ENCODE results near the gene SRSF8. TPM values are rescaled to one million over a fixed set of nuclear protein-coding genes. Genes with fewer than 3 reads are reported as not detected.
A peak's percentile ranks its signal among the peaks of the same experiment; 100 is the strongest.

Gene SRSF8
- total RNA-seq, 1 donor from 2014 or later = 19.0 TPM

- Histone ChIP-seq H3K4me3 (no peak overlapping the region), H3K4me1 (no peaks in the 10 kb centered on the region), H3K9me3 (replicated peaks) (no peaks in the 10 kb centered on the region), H3K27me3 (ENCODE audit: low read depth) (peaks cover 16% of the 10 kb centered on the region), H3K36me3 (no peaks in the 10 kb centered on the region), H3K27ac (replicated peaks) (no peak overlapping the region)
- TF ChIP-seq, protein P1, sequence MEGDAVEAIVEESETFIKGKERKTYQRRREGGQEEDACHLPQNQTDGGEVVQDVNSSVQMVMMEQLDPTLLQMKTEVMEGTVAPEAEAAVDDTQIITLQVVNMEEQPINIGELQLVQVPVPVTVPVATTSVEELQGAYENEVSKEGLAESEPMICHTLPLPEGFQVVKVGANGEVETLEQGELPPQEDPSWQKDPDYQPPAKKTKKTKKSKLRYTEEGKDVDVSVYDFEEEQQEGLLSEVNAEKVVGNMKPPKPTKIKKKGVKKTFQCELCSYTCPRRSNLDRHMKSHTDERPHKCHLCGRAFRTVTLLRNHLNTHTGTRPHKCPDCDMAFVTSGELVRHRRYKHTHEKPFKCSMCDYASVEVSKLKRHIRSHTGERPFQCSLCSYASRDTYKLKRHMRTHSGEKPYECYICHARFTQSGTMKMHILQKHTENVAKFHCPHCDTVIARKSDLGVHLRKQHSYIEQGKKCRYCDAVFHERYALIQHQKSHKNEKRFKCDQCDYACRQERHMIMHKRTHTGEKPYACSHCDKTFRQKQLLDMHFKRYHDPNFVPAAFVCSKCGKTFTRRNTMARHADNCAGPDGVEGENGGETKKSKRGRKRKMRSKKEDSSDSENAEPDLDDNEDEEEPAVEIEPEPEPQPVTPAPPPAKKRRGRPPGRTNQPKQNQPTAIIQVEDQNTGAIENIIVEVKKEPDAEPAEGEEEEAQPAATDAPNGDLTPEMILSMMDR (IDR thresholded peaks at IDR 0.05; ENCODE audit: borderline replicate concordance) = no peak
- intact Hi-C loops (cut with micrococcal nuclease) = no loop called here
- DNase-seq = no peak
Measured at GRCh38 chr11:95059046-95059445, 7.7 kb upstream of the SRSF8 start.

DNA sequence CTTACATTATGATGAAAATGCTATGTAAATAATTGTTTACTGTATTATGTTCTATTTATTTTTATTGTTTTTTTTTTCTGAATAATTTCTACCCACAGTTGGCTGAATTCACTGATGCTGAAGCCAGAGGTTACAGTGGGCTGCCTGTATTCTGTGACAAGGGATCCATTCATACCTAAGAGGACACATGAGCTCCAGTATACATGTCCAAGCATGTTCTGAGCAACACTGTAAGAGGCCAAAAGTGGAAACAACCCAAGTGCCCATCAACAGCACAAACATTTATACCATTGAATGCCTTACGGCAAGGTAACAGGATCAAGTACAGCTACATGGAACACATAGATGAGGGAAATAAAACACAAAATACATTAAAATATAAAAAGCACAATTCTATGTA is 1.4 kb upstream of the SRSF8 start:
- Histone ChIP-seq H3K27ac (replicated peaks) (no peak overlapping the region), H3K9me3 (replicated peaks) (no peaks in the 10 kb centered on the region), H3K36me3 (no peaks in the 10 kb centered on the region), H3K27me3 (ENCODE audit: low read depth) (no peaks in the 10 kb centered on the region), H3K4me3 (no peak overlapping the region), H3K4me1 (peaks cover 39% of the 10 kb centered on the region)
- intact Hi-C loops (cut with micrococcal nuclease) = loop anchor here (5.0 kb wide), 1 partner anchor 82 kb away; no protein-coding TSS in a partner anchor
- no peak for DNase-seq
- TF ChIP-seq, protein P1 (IDR thresholded peaks at IDR 0.05; ENCODE audit: borderline replicate concordance) = no peak

DNA sequence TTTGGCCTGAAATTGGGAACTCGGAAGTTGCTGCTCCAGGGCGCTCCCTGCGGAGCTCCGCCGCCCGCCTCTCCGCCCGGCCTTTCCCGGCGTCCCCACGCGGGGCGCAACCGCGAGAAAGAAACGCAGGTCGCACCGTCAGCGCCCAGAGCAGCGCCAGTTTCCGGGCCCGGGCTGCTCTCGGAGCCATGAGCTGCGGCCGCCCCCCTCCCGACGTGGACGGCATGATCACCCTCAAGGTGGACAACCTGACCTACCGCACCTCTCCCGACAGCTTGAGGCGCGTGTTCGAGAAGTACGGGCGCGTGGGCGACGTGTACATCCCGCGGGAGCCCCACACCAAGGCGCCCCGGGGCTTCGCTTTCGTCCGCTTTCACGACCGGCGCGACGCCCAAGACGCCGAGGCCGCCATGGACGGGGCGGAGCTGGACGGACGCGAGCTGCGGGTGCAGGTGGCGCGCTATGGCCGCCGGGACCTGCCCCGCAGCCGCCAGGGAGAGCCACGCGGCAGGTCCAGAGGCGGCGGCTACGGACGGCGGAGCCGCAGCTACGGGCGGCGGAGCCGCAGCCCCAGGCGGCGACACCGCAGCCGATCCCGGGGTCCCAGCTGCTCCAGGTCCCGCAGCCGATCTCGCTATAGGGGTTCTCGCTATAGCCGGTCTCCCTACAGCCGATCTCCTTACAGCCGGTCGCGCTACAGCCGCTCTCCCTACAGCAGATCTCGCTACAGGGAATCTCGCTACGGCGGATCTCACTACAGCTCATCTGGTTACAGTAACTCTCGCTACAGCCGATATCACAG is 521 bp downstream of the SRSF8 start:
- H3K4me1 ChIP-seq = peaks cover 45% of the 10 kb centered on the region
- peaks cover under 1% of the 10 kb centered on the region for H3K36me3 ChIP-seq
- peak; percentile 87 for DNase-seq
- peak overlapping the region; percentile 98 for H3K27ac ChIP-seq (replicated peaks)
- no peaks in the 10 kb centered on the region for H3K27me3 ChIP-seq (ENCODE audit: low read depth)
- no peaks in the 10 kb centered on the region for H3K9me3 ChIP-seq (replicated peaks)
- intact Hi-C loops (cut with micrococcal nuclease) = loop anchor here (5.0 kb wide), 1 partner anchor 80 kb away; no protein-coding TSS in a partner anchor
- H3K4me3 ChIP-seq = peak overlapping the region; percentile 89
- TF ChIP-seq, protein P1 (IDR thresholded peaks at IDR 0.05; ENCODE audit: borderline replicate concordance) = peak; percentile 72

- Histone ChIP-seq H3K4me1 (peaks cover 45% of the 10 kb centered on the region), H3K27me3 (ENCODE audit: low read depth) (no peaks in the 10 kb centered on the region), H3K36me3 (peaks cover 4% of the 10 kb centered on the region), H3K4me3 (peak overlapping the region; percentile 89), H3K9me3 (replicated peaks) (no peaks in the 10 kb centered on the region), H3K27ac (replicated peaks) (peak overlapping the region; percentile 98)
- no peak for DNase-seq
- intact Hi-C loops (cut with micrococcal nuclease) = loop anchor here (5.0 kb wide), 1 partner anchor 79 kb away; no protein-coding TSS in a partner anchor
- TF ChIP-seq, protein P1 (IDR thresholded peaks at IDR 0.05; ENCODE audit: borderline replicate concordance) = no peak
Measured at GRCh38 chr11:95067841-95068219, 1.1 kb downstream of the SRSF8 start.

- H3K4me3 ChIP-seq = peak overlapping the region; percentile 89
Measured at GRCh38 chr11:95068549-95068948, 1.8 kb downstream of the SRSF8 start.

More at GRCh38 chr11:95068549-95068948, 1.8 kb downstream of the SRSF8 start:
- TF ChIP-seq, protein P1 (IDR thresholded peaks at IDR 0.05; ENCODE audit: borderline replicate concordance) = no peak
- Histone ChIP-seq H3K27me3 (ENCODE audit: low read depth) (no peaks in the 10 kb centered on the region), H3K4me1 (peaks cover 45% of the 10 kb centered on the region), H3K36me3 (peaks cover 4% of the 10 kb centered on the region), H3K9me3 (replicated peaks) (no peaks in the 10 kb centered on the region), H3K27ac (replicated peaks) (peak overlapping the region; percentile 98)
- DNase-seq = peak; percentile 65
- intact Hi-C loops (cut with micrococcal nuclease) = loop anchor here (5.0 kb wide), 1 partner anchor 79 kb away; no protein-coding TSS in a partner anchor

All from left ventricle myocardium inferior (tissue), 1 donor.